HepG2 (cell line): ENCODE measurements around the gene ATP2A3. TPM values are rescaled to one million over a fixed set of nuclear protein-coding genes. Genes with fewer than 3 reads are reported as not detected.

Experiments
- ATAC-seq: fragments of 200-7000 bp; cut with Tn5 transposase; 3 replicates; pipeline ENCODE4 v1.9.1; 2020; ENCODE audit warnings: mild to moderate bottlenecking, moderate library complexity
- BruUV-seq: library from RNA; stranded (reverse); fragments of 400-500 nt; replicated peaks from 2 replicates; lab custom pipeline; 2021; lab: Mats Ljungman, UMichigan
- CTCF ChIA-PET: fragments of 300-600 bp; formaldehyde crosslinking; extraction: SDS; loops from one replicate; lab custom pipeline; 2021; ENCODE audit warnings: low total read pairs, inconsistent platforms, low intra/inter-chr PET ratio; lab: Yijun Ruan, JAX
- POLR2A ChIA-PET: fragments of 350-600 bp; sonication (Branson Sonifier 250); formaldehyde crosslinking; loops from one replicate; lab custom pipeline; 2020; ENCODE audit warnings: antibody characterized with exemption, inconsistent platforms; lab: Yijun Ruan, JAX
- DNase-seq: peaks from one replicate; pipeline ENCODE4 v3.0.0-alpha.2; 2015; ENCODE audit warnings: low spot score
- FAIRE-seq: peaks from 3 replicates; lab custom pipeline; 2011; peaks lifted over from hg19 to GRCh38; lab: Jason Lieb, UNC
- H2AFZ ChIP-seq: one replicate; pipeline ENCODE4 v1.6.1; 2011; ENCODE audit warnings: low read length, inconsistent platforms
- H3K27ac ChIP-seq: fragments of 300-600 bp; 3 replicates; pipeline ENCODE4 v1.8.0; 2011; ENCODE audit warnings: mixed run types, mild to moderate bottlenecking, mixed read lengths, low read length, inconsistent platforms; ENCODE audit not compliant: insufficient read depth; ENCODE audit errors: extremely low read length
- H3K27me3 ChIP-seq, 2 experiments: fragments of 200-600 bp in 1 of 2; 2 replicates in 1 of 2; 3 replicates in 1 of 2; pipeline versions ENCODE4 v1.6.0 to v1.8.0; 2011; ENCODE audit warnings: low read length in 2 of 2, mild to moderate bottlenecking in 2 of 2, moderate library complexity in 2 of 2, inconsistent platforms in 1 of 2; ENCODE audit not compliant: insufficient read depth in 2 of 2, control insufficient read depth in 1 of 2
- H3K36me3 ChIP-seq, 2 experiments: fragments of 200-600 bp in 1 of 2; replicated peaks in 1 of 2; 2 replicates in 1 of 2; 3 replicates in 1 of 2; pipeline versions ENCODE4 v1.5.1 to v1.8.0; 2011; ENCODE audit warnings: low read length in 2 of 2, inconsistent platforms in 1 of 2; ENCODE audit not compliant: insufficient read depth in 2 of 2, control insufficient read depth in 1 of 2
- H3K4me1 ChIP-seq: 2 replicates; pipeline ENCODE4 v1.5.1; 2012; ENCODE audit warnings: low read length, inconsistent platforms; ENCODE audit not compliant: insufficient read depth
- H3K4me2 ChIP-seq: 2 replicates; pipeline ENCODE4 v1.6.0; 2011; ENCODE audit warnings: low read depth, low read length, inconsistent platforms
- H3K4me3 ChIP-seq, 3 experiments: fragments of 200-600 bp in 1 of 3; sonication (generic), shearing (Covaris generic) in 1 of 3; replicated peaks in 1 of 3; 2 replicates each; pipeline ENCODE4 v1.5.1; 2011 to 2016; ENCODE audit warnings: low read length in 3 of 3, inconsistent platforms in 2 of 3, low read depth in 2 of 3, mild to moderate bottlenecking in 2 of 3, control low read depth in 1 of 3, mixed read lengths in 1 of 3; ENCODE audit not compliant: insufficient read depth in 1 of 3
- H3K79me2 ChIP-seq: one replicate; pipeline ENCODE4 v1.6.1; 2011; ENCODE audit warnings: low read length, inconsistent platforms; ENCODE audit not compliant: insufficient read depth
- H3K9ac ChIP-seq: 2 replicates; pipeline ENCODE4 v1.6.0; 2011; ENCODE audit warnings: mild to moderate bottlenecking, low read depth, low read length, inconsistent platforms; ENCODE audit not compliant: insufficient read depth
- H3K9me3 ChIP-seq: 2 replicates; pipeline ENCODE4 v1.5.1; 2012; ENCODE audit warnings: mild to moderate bottlenecking, low read length
- H4K20me1 ChIP-seq: 2 replicates; pipeline ENCODE4 v1.6.0; 2011; ENCODE audit warnings: inconsistent platforms, mild to moderate bottlenecking, low read length, moderate library complexity; ENCODE audit not compliant: insufficient read depth
- CCDC6 ChIP-seq: sonication (generic); formaldehyde crosslinking; IDR thresholded peaks from 2 replicates; pipeline ENCODE4 v1.8.1; 2022; ENCODE audit warnings: mild to moderate bottlenecking, missing genetic modification reagents, moderate library complexity
- ELF4 ChIP-seq: sonication (generic); formaldehyde crosslinking; IDR thresholded peaks from 2 replicates; pipeline ENCODE4 v1.5.0; 2020; ENCODE audit warnings: missing genetic modification reagents, mild to moderate bottlenecking, moderate library complexity, borderline replicate concordance
- EP300 ChIP-seq, 3 experiments: sonication (generic) in 1 of 3; formaldehyde crosslinking in 1 of 3; IDR thresholded peaks; 2 replicates each; pipeline versions ENCODE4 v1.5.1 to v1.6.1; 2011 to 2020; ENCODE audit warnings: low read depth in 2 of 3, low read length in 2 of 3, borderline replicate concordance in 1 of 3, improper control_type of control experiment in 1 of 3, mild to moderate bottlenecking in 1 of 3, missing genetic modification reagents in 1 of 3, moderate library complexity in 1 of 3
- ETV5 ChIP-seq: IDR thresholded peaks from 2 replicates; pipeline ENCODE4 v1.6.1; 2018; ENCODE audit warnings: missing biosample characterization, missing genetic modification reagents, inconsistent platforms, borderline replicate concordance
- FLYWCH1 ChIP-seq: sonication (generic); formaldehyde crosslinking; IDR thresholded peaks from 2 replicates; pipeline ENCODE4 v1.8.1; 2023; ENCODE audit warnings: mild to moderate bottlenecking, missing genetic modification reagents
- HHEX ChIP-seq: IDR thresholded peaks from 2 replicates; pipeline ENCODE4 v1.6.1; 2016; ENCODE audit warnings: control low read depth
- HNRNPLL ChIP-seq: fragments of 200-400 bp; formaldehyde crosslinking; IDR thresholded peaks from 2 replicates; pipeline ENCODE4 v1.6.1; 2017; ENCODE audit warnings: mild to moderate bottlenecking, low read depth, low read length; ENCODE audit not compliant: poor library complexity, severe bottlenecking
- MED8 ChIP-seq: sonication (generic); formaldehyde crosslinking; IDR thresholded peaks from 2 replicates; pipeline ENCODE4 v1.8.1; 2023; ENCODE audit warnings: mild to moderate bottlenecking, missing genetic modification reagents; ENCODE audit not compliant: insufficient replicate concordance
- MXD4 ChIP-seq: IDR thresholded peaks from 2 replicates; pipeline ENCODE4 v1.6.1; 2016; ENCODE audit warnings: mild to moderate bottlenecking, missing biosample characterization, missing genetic modification reagents
- NR2C2 ChIP-seq: sonication (generic); formaldehyde crosslinking; IDR thresholded peaks from 2 replicates; pipeline ENCODE4 v1.4.0; 2020; ENCODE audit warnings: missing genetic modification reagents, mild to moderate bottlenecking, moderate library complexity, borderline replicate concordance
- RFX3 ChIP-seq: IDR thresholded peaks from 2 replicates; pipeline ENCODE4 v1.6.1; 2016; ENCODE audit warnings: missing biosample characterization, missing genetic modification reagents
- SAFB2 ChIP-seq: sonication (generic); formaldehyde crosslinking; IDR thresholded peaks from 2 replicates; pipeline ENCODE4 v1.5.1; 2020; ENCODE audit warnings: missing genetic modification reagents, low read depth, mild to moderate bottlenecking, borderline replicate concordance
- SMAD9 ChIP-seq: sonication (generic); formaldehyde crosslinking; IDR thresholded peaks from 2 replicates; pipeline ENCODE4 v1.5.1; 2020; ENCODE audit warnings: mild to moderate bottlenecking, missing genetic modification reagents
- SNAI1 ChIP-seq: sonication (generic); formaldehyde crosslinking; IDR thresholded peaks from 2 replicates; pipeline ENCODE4 v1.5.0; 2020; ENCODE audit warnings: mild to moderate bottlenecking, missing genetic modification reagents, borderline replicate concordance
- ZNF17 ChIP-seq: sonication (generic); formaldehyde crosslinking; IDR thresholded peaks from 2 replicates; pipeline ENCODE4 v1.5.0; 2020; ENCODE audit warnings: mild to moderate bottlenecking, missing genetic modification reagents
- ZNF607 ChIP-seq: sonication (generic); formaldehyde crosslinking; IDR thresholded peaks from 2 replicates; pipeline ENCODE4 v1.5.1; 2020; ENCODE audit warnings: missing genetic modification reagents, mild to moderate bottlenecking, borderline replicate concordance
- ZNF768 ChIP-seq: sonication (generic); formaldehyde crosslinking; IDR thresholded peaks from 2 replicates; pipeline ENCODE4 v1.4.0; 2020; ENCODE audit warnings: missing genetic modification reagents
- ZNF777 ChIP-seq: sonication (generic); formaldehyde crosslinking; IDR thresholded peaks from 2 replicates; pipeline ENCODE4 v1.4.0; 2020; ENCODE audit warnings: missing genetic modification reagents
- ZNF782 ChIP-seq: sonication (generic); formaldehyde crosslinking; IDR thresholded peaks from 2 replicates; pipeline ENCODE4 v1.4.0; 2020; ENCODE audit warnings: missing genetic modification reagents, mild to moderate bottlenecking, borderline replicate concordance
- ZSCAN29 ChIP-seq: sonication (generic); formaldehyde crosslinking; conservative IDR thresholded peaks from 2 replicates; pipeline ENCODE4 v1.4.0; 2020; ENCODE audit warnings: mild to moderate bottlenecking, missing genetic modification reagents
- ZSCAN9 ChIP-seq: IDR thresholded peaks from 2 replicates; pipeline ENCODE4 v1.6.1; 2016; ENCODE audit warnings: borderline replicate concordance
- WGBS: methylation state at CpG from one replicate; pipeline ENCODE4 v1.1.6; 2017; ENCODE audit warnings: low lambda C conversion rate; 5-methylcytosine and 5-hydroxymethylcytosine counted together
- in situ Hi-C: cut with HindIII; loops from 2 replicates; pipeline ENCODE4 v1.10.0; 2017; ENCODE audit warnings: low pct_unique_long_range_greater_than_20kb; ENCODE audit not compliant: extremely low pct_ligation_motif_present
- intact Hi-C: fragments of 100-400 bp; cut with micrococcal nuclease; formaldehyde crosslinking; loops from one replicate; pipeline ENCODE4 v1.10.0; 2022; ENCODE audit not compliant: unreplicated experiment
- polyA plus RNA-seq, 8 experiments: library from polyadenylated mRNA; depleted of rRNA in 3 of 8; stranded (reverse) in 7 of 8; unstranded in 1 of 8; fragments of >200 nt; fragmentation: Illumina TruSeq in 4 of 8; extraction: Trizol in 4 of 8; gene quantifications; 2 replicates each; pipeline versions ENCODE4 v1.2.1 to v1.2.3, GENCODE V29; 2011 to 2016; ENCODE audit warnings: low read depth in 4 of 8, missing spikeins in 1 of 8, mixed read lengths in 1 of 8; ENCODE audit not compliant: insufficient read depth in 1 of 8
- total RNA-seq, 5 experiments: library from RNA; depleted of rRNA; stranded (reverse); fragments of >200 nt; fragmentation: Illumina TruSeq; extraction: Trizol; gene quantifications; 2 replicates each; pipeline ENCODE4 v1.2.3, GENCODE V29; 2016; ENCODE audit warnings: low read depth in 1 of 5

Gene ATP2A3
- total and polyA plus RNA-seq, 2 of the 13 experiments (the other 11 are each of a cell fraction or from before 2014, with no cell fraction given): 0.07 TPM; not detected in 1

- H3K36me3 ChIP-seq: no peaks in the 10 kb centered on the region
- POLR2A ChIA-PET: no interaction called here
- H2AFZ ChIP-seq: no peak overlapping the region
- no peaks in the 10 kb centered on the region for H4K20me1 ChIP-seq
- intact Hi-C loops: no loop called here
- 37% methylated on average over 13 of the region's 15 CpGs for WGBS
- CTCF ChIA-PET: no interaction called here
- in situ Hi-C loops: no loop called here
- peaks cover 37% of the 10 kb centered on the region for H3K4me1 ChIP-seq
- TF ChIP-seq RFX3 (CRISPR knock-in tag) (no peak), ELF4 (CRISPR knock-in tag) (no peak), ZNF768 (CRISPR knock-in tag) (no peak), NR2C2 (no peak), MXD4 (CRISPR knock-in tag) (no peak), ETV5 (CRISPR knock-in tag) (no peak), HNRNPLL (no peak), MED8 (no peak), ZNF607 (CRISPR knock-in tag) (no peak)
- TF ChIP-seq, all 625 proteins: peak for 0
- FAIRE-seq (no peak), DNase-seq (no peak), ATAC-seq (no peak)
- no peak overlapping the region for H3K4me3 ChIP-seq
- peaks cover 3 to 42% of the 10 kb centered on the region in 2 experiments; a peak in 4 of 5 replicates for H3K27me3 ChIP-seq
- H3K9ac ChIP-seq: no peak overlapping the region
- no peaks in the 10 kb centered on the region for H3K79me2 ChIP-seq
- no TSS peak for BruUV-seq
- no peaks in the 10 kb centered on the region for H3K9me3 ChIP-seq
- H3K4me2 ChIP-seq: no peak overlapping the region
- no peak overlapping the region for H3K27ac ChIP-seq
Observed at GRCh38 chr17:3956327-3956957, 7.8 kb downstream of the ATP2A3 start.

- Histone ChIP-seq H3K9me3 (no peaks in the 10 kb centered on the region), H3K9ac (no peak overlapping the region), H2AFZ (no peak overlapping the region), H3K4me3 (no peak overlapping the region), H3K4me2 (no peak overlapping the region), H4K20me1 (no peaks in the 10 kb centered on the region), H3K27ac (no peak overlapping the region), H3K4me1 (peaks cover 30% of the 10 kb centered on the region), H3K79me2 (no peaks in the 10 kb centered on the region), H3K27me3 (peaks cover 2 to 39% of the 10 kb centered on the region in 2 experiments; a peak in 4 of 5 replicates), H3K36me3 (no peaks in the 10 kb centered on the region)
- DNase-seq (no peak), FAIRE-seq (no peak), ATAC-seq (no peak)
- in situ Hi-C loops: no loop called here
- intact Hi-C loops: no loop called here
- CTCF ChIA-PET: no interaction called here
- WGBS: 58% methylated on average over 9 of the region's 10 CpGs
- no TSS peak for BruUV-seq
- POLR2A ChIA-PET: no interaction called here
- TF ChIP-seq HHEX (no peak), FLYWCH1 (no peak), ZNF17 (CRISPR knock-in tag) (no peak), SMAD9 (CRISPR knock-in tag) (no peak), SAFB2 (CRISPR knock-in tag) (no peak), ZSCAN29 (CRISPR knock-in tag) (no peak), SNAI1 (CRISPR knock-in tag) (no peak), ZSCAN9 (CRISPR knock-in tag) (no peak), ZNF782 (no peak), ZNF777 (no peak), EP300 (IDR thresholded peaks at IDR 0.05; ENCODE audit: low read depth in 2 of 2, low read length in 2 of 2) (no peak), EP300 (CRISPR knock-in tag; IDR thresholded peaks at IDR 0.05; ENCODE audit: borderline replicate concordance) (no peak), CCDC6 (CRISPR knock-in tag) (no peak)
Observed at GRCh38 chr17:3955673-3955988, 8.6 kb downstream of the ATP2A3 start.
